HepG2 (cell line): ENCODE results near the gene KAZN. TPM values are rescaled to one million over a fixed set of nuclear protein-coding genes. Genes with fewer than 3 reads are reported as not detected.

Experiments used
- ARNT ChIP-seq: fragments of 450-650 bp; IDR thresholded peaks from 2 replicates; pipeline ENCODE4 v1.6.1; 2017
- ERF ChIP-seq: IDR thresholded peaks from 2 replicates; pipeline ENCODE4 v1.6.1; 2018; ENCODE audit warnings: missing biosample characterization, missing genetic modification reagents
- ETV5 ChIP-seq: IDR thresholded peaks from 2 replicates; pipeline ENCODE4 v1.6.1; 2018; ENCODE audit warnings: missing biosample characterization, missing genetic modification reagents, inconsistent platforms, borderline replicate concordance
- FUBP1 ChIP-seq: sonication (generic); formaldehyde crosslinking; IDR thresholded peaks from 2 replicates; pipeline ENCODE4 v1.5.1; 2020; ENCODE audit warnings: missing genetic modification reagents, mild to moderate bottlenecking, borderline replicate concordance
- POGK ChIP-seq: sonication (generic); formaldehyde crosslinking; conservative IDR thresholded peaks from 2 replicates; pipeline ENCODE4 v1.8.0; 2022; ENCODE audit warnings: mild to moderate bottlenecking, moderate library complexity, missing genetic modification reagents
- REST ChIP-seq, 2 experiments: IDR thresholded peaks; 2 replicates each; pipeline ENCODE4 v1.6.1; 2011 to 2012; ENCODE audit warnings: low read length in 2 of 2, borderline replicate concordance in 1 of 2, low read depth in 1 of 2, mild to moderate bottlenecking in 1 of 2, moderate library complexity in 1 of 2
- YEATS4 ChIP-seq: sonication (generic); formaldehyde crosslinking; IDR thresholded peaks from 2 replicates; pipeline ENCODE4 v1.4.0; 2020; ENCODE audit warnings: missing genetic modification reagents, borderline replicate concordance
- ZNF142 ChIP-seq: sonication (generic); formaldehyde crosslinking; IDR thresholded peaks from 2 replicates; pipeline ENCODE4 v1.4.0; 2020; ENCODE audit warnings: missing genetic modification reagents
- ZNF281 ChIP-seq: sonication (generic); formaldehyde crosslinking; IDR thresholded peaks from 2 replicates; pipeline ENCODE4 v1.4.0; 2020; ENCODE audit warnings: missing genetic modification reagents, borderline replicate concordance
- ZNF282 ChIP-seq: fragments of 450-650 bp; IDR thresholded peaks from 2 replicates; pipeline ENCODE4 v1.6.1; 2018; ENCODE audit not compliant: partially characterized antibody
- ZNF598 ChIP-seq: sonication (generic); formaldehyde crosslinking; IDR thresholded peaks from 2 replicates; pipeline ENCODE4 v1.5.1; 2020; ENCODE audit warnings: mild to moderate bottlenecking, missing genetic modification reagents, borderline replicate concordance
- ZNF839 ChIP-seq: sonication (generic); formaldehyde crosslinking; IDR thresholded peaks from 2 replicates; pipeline ENCODE4 v1.4.0; 2020; ENCODE audit warnings: missing genetic modification reagents, mild to moderate bottlenecking, borderline replicate concordance
- polyA plus RNA-seq, 8 experiments: library from polyadenylated mRNA; depleted of rRNA in 3 of 8; stranded (reverse) in 7 of 8; unstranded in 1 of 8; fragments of >200 nt; fragmentation: Illumina TruSeq in 4 of 8; extraction: Trizol in 4 of 8; gene quantifications; 2 replicates each; pipeline versions ENCODE4 v1.2.1 to v1.2.3, GENCODE V29; 2011 to 2016; ENCODE audit warnings: low read depth in 4 of 8, missing spikeins in 1 of 8, mixed read lengths in 1 of 8; ENCODE audit not compliant: insufficient read depth in 1 of 8
- total RNA-seq, 5 experiments: library from RNA; depleted of rRNA; stranded (reverse); fragments of >200 nt; fragmentation: Illumina TruSeq; extraction: Trizol; gene quantifications; 2 replicates each; pipeline ENCODE4 v1.2.3, GENCODE V29; 2016; ENCODE audit warnings: low read depth in 1 of 5

The KAZN gene
- total and polyA plus RNA-seq, 2 of the 13 experiments (the other 11 are each of a cell fraction or from before 2014, with no cell fraction given) = 10.4 to 13.5 TPM

GRCh38 chr1:15145327-15145726, 546.8 kb downstream of the KAZN start (continued):
- TF ChIP-seq REST (IDR thresholded peaks at IDR 0.05; ENCODE audit: borderline replicate concordance in 1 of 2, low read depth in 1 of 2, low read length in 2 of 2) (no peak), ZNF839 (CRISPR knock-in tag) (no peak), FUBP1 (CRISPR knock-in tag) (no peak), ZNF282 (no peak), POGK (no peak), ZNF142 (CRISPR knock-in tag) (no peak), ZNF281 (CRISPR knock-in tag) (peak; percentile 53; the same call in 1 of the 2 replicates), YEATS4 (CRISPR knock-in tag) (no peak), ERF (CRISPR knock-in tag) (peak; percentile 73; the same call in 1 of the 2 replicates), ZNF598 (CRISPR knock-in tag) (no peak), ARNT (no peak), ETV5 (CRISPR knock-in tag) (peak; percentile 58; the same call in 1 of the 2 replicates)
